Ramos (cell line): ENCODE measurements around the gene CEP164.

Experiments
- in situ Hi-C: fragments of 300-500 bp; cut with MboI; formaldehyde crosslinking; loops from one replicate; pipeline ENCODE4 v1.14.3; 2022; ENCODE audit warnings: low sequenced_read_pairs; ENCODE audit not compliant: unreplicated experiment

Gene CEP164

GRCh38 chr11:117327567-117328374, at the start of gene CEP164:
Gene CEP164, plus strand, starts transcription at chr11:117327854. Its CDS starts 10,733 bp downstream, at chr11:117338587.
- in situ Hi-C loops: no loop called here

- in situ Hi-C loops: no loop called here
Observed at GRCh38 chr11:117278347-117278746, 49.3 kb upstream of the CEP164 start.

GRCh38 chr11:117279711-117280376, 47.8 kb upstream of the CEP164 start:
- in situ Hi-C loops: no loop called here

- in situ Hi-C loops: no loop called here
Observed at GRCh38 chr11:117281159-117281558, 46.5 kb upstream of the CEP164 start.

- in situ Hi-C loops: no loop called here
Observed at GRCh38 chr11:117281869-117282268, 45.8 kb upstream of the CEP164 start.

- in situ Hi-C loops: no loop called here
Observed at GRCh38 chr11:117282956-117283355, 44.7 kb upstream of the CEP164 start.

- in situ Hi-C loops: no loop called here
Observed at GRCh38 chr11:117284053-117284452, 43.6 kb upstream of the CEP164 start.

- in situ Hi-C loops: no loop called here
Observed at GRCh38 chr11:117286588-117286987, 41.1 kb upstream of the CEP164 start.

GRCh38 chr11:117287668-117288067, 40.0 kb upstream of the CEP164 start:
- in situ Hi-C loops: no loop called here

GRCh38 chr11:117289795-117290194, 37.9 kb upstream of the CEP164 start:
- in situ Hi-C loops: loop anchor here (10.0 kb wide), 1 partner anchor 65 kb away; no protein-coding TSS in a partner anchor

GRCh38 chr11:117290809-117291396, 36.8 kb upstream of the CEP164 start, which contains the start of gene BACE1-AS:
Gene BACE1-AS, plus strand, starts transcription at chr11:117291346.
- in situ Hi-C loops: loop anchor here (10.0 kb wide), 1 partner anchor 64 kb away; no protein-coding TSS in a partner anchor

- in situ Hi-C loops: loop anchor here (10.0 kb wide), 1 partner anchor 62 kb away; no protein-coding TSS in a partner anchor
Observed at GRCh38 chr11:117292616-117293015, 35.0 kb upstream of the CEP164 start.

- in situ Hi-C loops: loop anchor here (10.0 kb wide), 1 partner anchor 59 kb away; no protein-coding TSS in a partner anchor
Observed at GRCh38 chr11:117295438-117296137, 32.1 kb upstream of the CEP164 start.

- in situ Hi-C loops: loop anchor here (10.0 kb wide), 1 partner anchor 58 kb away; no protein-coding TSS in a partner anchor
Observed at GRCh38 chr11:117296881-117297280, 30.8 kb upstream of the CEP164 start.

GRCh38 chr11:117298195-117298594, 29.5 kb upstream of the CEP164 start:
- in situ Hi-C loops: loop anchor here (10.0 kb wide), 1 partner anchor 57 kb away; no protein-coding TSS in a partner anchor

- in situ Hi-C loops: loop anchor here (10.0 kb wide), 1 partner anchor 55 kb away; no protein-coding TSS in a partner anchor
Observed at GRCh38 chr11:117299351-117300282, 28.0 kb upstream of the CEP164 start.

GRCh38 chr11:117300283-117300663, 27.4 kb upstream of the CEP164 start:
- in situ Hi-C loops: no loop called here

- in situ Hi-C loops: no loop called here
Observed at GRCh38 chr11:117300773-117301172, 26.9 kb upstream of the CEP164 start.

- in situ Hi-C loops: no loop called here
Observed at GRCh38 chr11:117302228-117302627, 25.4 kb upstream of the CEP164 start.
